Large intestine (tissue), 3 donors: ENCODE measurements around the gene THSD4. TPM values are rescaled to one million over a fixed set of nuclear protein-coding genes. Genes with fewer than 3 reads are reported as not detected.
A peak's percentile ranks its signal among the peaks of the same experiment; 100 is the strongest.

Experiments used
- DNase-seq, 2 donors: peaks; one replicate each; pipeline versions ENCODE4 v3.0.0 to v3.0.0-alpha.2; 2013
- H3K27ac ChIP-seq: one replicate; pipeline ENCODE4 v1.5.1; 2013; ENCODE audit warnings: low read length
- H3K27me3 ChIP-seq: 2 replicates; pipeline ENCODE4 v1.6.1; 2013; ENCODE audit warnings: low read length; ENCODE audit not compliant: control insufficient read depth, insufficient read depth
- H3K36me3 ChIP-seq: 2 replicates; pipeline ENCODE4 v1.6.1; 2013; ENCODE audit warnings: low read length; ENCODE audit not compliant: control insufficient read depth, insufficient read depth
- H3K4me1 ChIP-seq: one replicate; pipeline ENCODE4 v1.6.1; 2013; ENCODE audit warnings: low read length; ENCODE audit not compliant: control insufficient read depth, insufficient read depth
- H3K4me3 ChIP-seq: one replicate; pipeline ENCODE4 v1.5.1; 2013; ENCODE audit warnings: low read length
- H3K9me3 ChIP-seq: one replicate; pipeline ENCODE4 v1.6.1; 2013; ENCODE audit warnings: mild to moderate bottlenecking, low read depth, low read length, moderate library complexity; ENCODE audit not compliant: control insufficient read depth
- WGBS: methylation state at CpG from one replicate; pipeline ENCODE4 v1.1.5; 2013; ENCODE audit warnings: low lambda C conversion rate; ENCODE audit not compliant: insufficient coverage; 5-methylcytosine and 5-hydroxymethylcytosine counted together
- polyA plus RNA-seq: library from polyadenylated mRNA; unstranded; fragments of 120-200 nt; gene quantifications from one replicate; pipeline ENCODE4 v1.2.1, GENCODE V29; 2013

Gene THSD4
- polyA plus RNA-seq, 1 donor: 17.5 TPM

DNA sequence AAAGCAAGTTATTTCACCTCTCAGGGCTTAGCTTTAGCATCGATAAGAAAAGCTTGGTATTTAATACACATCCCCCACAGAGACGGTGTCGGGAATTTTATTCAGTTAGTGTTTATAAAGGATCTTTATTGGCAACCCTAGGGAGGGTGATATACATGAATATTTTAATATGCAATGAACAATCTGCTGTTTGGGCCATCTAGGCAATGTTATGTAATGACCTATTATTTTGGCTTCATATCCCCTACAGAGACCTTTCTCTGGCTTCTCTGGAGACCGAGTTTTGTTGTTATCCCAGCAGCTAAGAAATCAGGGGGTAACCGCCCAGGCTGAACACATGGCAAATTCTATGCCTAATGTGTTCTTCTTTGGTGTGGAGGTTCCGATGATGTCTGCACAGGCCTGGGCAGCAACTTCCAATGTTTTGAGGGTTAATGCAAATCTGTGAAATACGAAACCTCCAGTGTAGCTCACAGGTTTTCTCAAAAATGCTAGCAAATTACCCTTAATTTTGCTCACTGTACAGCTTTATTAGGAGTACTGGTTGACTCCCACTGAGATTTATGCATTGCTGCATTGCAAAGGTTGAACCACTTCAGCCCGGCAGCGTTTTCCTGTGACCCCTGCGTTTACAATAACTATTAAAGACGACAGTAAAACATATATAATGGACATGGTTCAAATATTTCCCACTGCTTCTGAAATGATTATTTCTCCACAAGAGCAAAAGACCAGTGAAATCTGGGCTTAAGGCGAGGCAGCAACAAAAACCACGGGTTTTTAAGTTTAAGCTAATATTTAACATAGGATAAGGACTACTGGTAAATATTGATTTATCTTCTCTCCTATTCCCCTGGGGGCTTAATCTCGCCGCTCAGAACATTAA lies 396.8 kb downstream of the THSD4 start:
- 37% methylated on average over 3 of the region's 15 CpGs for WGBS
- H3K27me3 ChIP-seq: no peaks in the 10 kb centered on the region
- peaks cover 24% of the 10 kb centered on the region for H3K4me1 ChIP-seq
- no peak overlapping the region for H3K4me3 ChIP-seq
- no peak overlapping the region for H3K27ac ChIP-seq
- peak in 1 of 2 donors; percentile 35 for DNase-seq
- no peaks in the 10 kb centered on the region for H3K9me3 ChIP-seq
- no peaks in the 10 kb centered on the region for H3K36me3 ChIP-seq

DNA sequence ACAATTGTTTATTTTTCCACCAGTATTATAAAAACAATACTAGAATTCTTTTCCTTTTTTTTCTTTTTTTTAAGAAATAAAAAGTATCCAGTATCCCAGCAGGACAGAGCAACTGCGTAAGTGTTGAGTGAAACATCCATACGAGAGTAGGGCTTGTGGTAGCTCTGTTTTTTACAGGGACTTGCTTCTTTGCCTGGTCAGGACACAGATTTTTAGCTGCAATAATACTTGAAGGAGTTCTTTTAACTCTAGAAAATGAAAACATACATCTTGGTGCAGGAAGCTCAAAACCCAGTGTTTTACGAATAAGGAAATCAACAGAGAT lies 397.4 kb downstream of the THSD4 start:
- H3K9me3 ChIP-seq: no peaks in the 10 kb centered on the region
- no peak overlapping the region for H3K27ac ChIP-seq
- H3K4me1 ChIP-seq: peaks cover 24% of the 10 kb centered on the region
- H3K27me3 ChIP-seq: no peaks in the 10 kb centered on the region
- WGBS: 78% methylated on average over 3 of the region's 3 CpGs
- DNase-seq: no peak
- no peak overlapping the region for H3K4me3 ChIP-seq
- no peaks in the 10 kb centered on the region for H3K36me3 ChIP-seq

DNA sequence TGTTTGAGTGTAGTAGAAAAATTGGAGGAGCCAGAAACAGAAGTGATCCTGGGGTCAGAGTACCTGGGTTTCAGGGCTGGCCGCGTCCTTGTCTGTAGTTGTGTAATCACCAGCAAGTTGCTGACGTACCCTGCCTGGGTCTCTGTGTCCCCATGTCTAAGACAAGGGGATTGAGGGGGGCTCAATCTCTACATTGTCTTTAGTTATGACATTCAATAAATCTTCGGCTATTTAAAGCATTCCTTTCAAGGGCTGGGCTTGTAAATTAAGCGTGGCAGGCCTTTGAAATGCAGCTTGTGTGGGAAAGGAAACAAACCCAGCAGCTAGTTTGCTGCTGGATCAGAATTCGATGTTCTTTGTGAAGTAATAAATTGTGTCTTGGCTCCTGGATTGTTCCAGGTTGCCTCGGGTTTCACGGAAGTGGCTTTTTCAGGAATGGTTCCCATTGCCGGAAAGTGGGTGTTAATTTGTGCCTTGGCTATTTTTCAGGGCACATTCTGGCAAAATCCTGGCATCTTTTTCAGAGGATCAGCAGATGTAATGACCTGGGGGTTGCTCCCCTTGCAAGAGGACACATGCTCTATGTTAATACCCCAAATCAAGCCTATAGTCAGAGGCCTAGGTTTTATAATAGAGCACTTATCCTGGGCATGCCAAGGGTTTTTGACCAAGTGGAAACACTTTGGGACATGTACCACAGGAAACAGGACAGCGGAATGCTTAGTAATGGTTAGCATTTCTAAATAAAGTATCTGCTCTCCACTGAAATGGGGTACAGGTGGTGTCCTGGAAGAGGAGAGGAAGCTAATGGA lies 400.3 kb downstream of the THSD4 start:
- no peaks in the 10 kb centered on the region for H3K27me3 ChIP-seq
- H3K36me3 ChIP-seq: no peaks in the 10 kb centered on the region
- peak; percentile 57 to 82 for DNase-seq
- WGBS: no CpG with 5 or more reads among the region's 10 CpGs
- H3K4me3 ChIP-seq: no peak overlapping the region
- peak overlapping the region; percentile 9 for H3K27ac ChIP-seq
- H3K4me1 ChIP-seq: peaks cover 24% of the 10 kb centered on the region
- H3K9me3 ChIP-seq: no peaks in the 10 kb centered on the region

DNA sequence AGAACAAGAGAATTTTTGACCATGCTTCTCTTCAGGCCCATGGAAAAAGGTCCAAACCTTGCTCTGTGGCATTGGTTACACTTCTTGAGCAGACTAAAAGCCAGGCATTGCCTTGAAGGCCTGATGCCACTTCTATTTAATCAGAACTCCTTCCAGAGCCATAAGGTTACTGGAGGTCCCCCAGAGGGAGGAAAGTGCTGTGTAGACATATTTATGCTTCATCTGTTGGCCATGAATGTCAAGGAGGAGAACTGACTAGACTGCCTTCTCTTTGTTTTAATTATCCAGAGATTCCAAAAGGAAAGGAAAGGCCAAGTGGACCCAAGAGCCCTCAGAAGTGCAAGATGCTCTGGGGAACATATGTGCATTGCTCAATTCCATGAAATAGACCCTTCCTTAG lies 402.5 kb downstream of the THSD4 start:
- no peaks in the 10 kb centered on the region for H3K9me3 ChIP-seq
- peaks cover 15% of the 10 kb centered on the region for H3K4me1 ChIP-seq
- H3K36me3 ChIP-seq: no peaks in the 10 kb centered on the region
- no peak overlapping the region for H3K4me3 ChIP-seq
- no peaks in the 10 kb centered on the region for H3K27me3 ChIP-seq
- DNase-seq: no peak
- H3K27ac ChIP-seq: no peak overlapping the region

DNA sequence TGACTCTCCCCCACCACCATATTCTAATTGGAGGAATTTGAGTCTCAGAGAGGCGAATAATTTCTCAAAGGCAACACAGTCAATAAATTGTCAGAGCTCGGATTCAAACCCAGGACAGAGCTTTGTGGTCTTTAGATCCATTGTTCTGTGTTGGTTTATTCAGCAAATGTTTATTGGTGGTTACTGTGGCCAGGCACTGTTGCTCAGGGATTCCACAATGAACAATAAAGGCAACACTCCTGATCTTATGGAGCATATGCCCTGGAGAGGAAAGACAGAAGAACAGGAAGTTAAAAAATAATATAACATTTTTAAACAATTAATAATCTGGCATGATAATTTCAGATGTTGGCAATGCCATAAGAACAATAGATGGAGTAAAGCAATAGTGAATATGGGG lies 403.4 kb downstream of the THSD4 start:
- peaks cover 11% of the 10 kb centered on the region for H3K4me1 ChIP-seq
- H3K36me3 ChIP-seq: no peaks in the 10 kb centered on the region
- WGBS: 80% methylated on average over 1 of the region's 2 CpGs
- H3K27me3 ChIP-seq: no peaks in the 10 kb centered on the region
- H3K9me3 ChIP-seq: no peaks in the 10 kb centered on the region
- no peak overlapping the region for H3K27ac ChIP-seq
- H3K4me3 ChIP-seq: no peak overlapping the region
- no peak for DNase-seq

DNA sequence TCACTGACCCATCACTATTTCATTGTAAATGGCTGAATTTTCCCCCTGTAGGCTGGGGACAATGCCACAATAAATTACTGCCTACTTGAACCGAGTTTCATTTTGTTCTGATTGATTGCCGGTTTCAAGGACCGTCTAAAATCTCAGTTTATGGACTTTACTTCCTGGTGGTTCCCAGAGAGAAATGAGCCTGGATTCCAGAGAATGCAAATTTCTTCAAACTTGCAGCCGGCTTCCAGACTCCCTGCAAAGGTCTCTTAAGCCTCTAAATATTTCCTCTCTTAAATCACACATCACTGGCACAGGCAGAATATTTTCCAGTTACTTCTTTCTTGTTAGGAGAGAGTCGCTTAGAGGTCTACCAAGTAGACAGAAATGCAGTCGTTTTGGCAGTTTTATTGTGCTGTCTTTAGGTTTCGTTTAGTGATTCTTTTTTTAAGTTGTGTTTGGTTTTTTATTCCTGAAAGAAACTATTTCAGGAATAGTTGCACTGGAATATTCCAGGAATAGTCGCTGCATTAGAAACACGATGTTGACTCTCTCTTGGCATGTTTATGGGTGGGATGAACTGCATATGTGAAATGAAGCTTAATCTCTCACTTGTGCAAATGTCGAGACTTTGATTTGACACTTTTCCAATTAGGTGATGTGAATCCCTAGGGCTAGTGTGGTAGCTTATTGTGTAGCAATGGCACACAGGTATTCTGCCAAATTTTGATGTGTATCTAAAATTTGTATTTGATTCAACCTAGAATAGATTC lies 411.0 kb downstream of the THSD4 start:
- H3K27ac ChIP-seq: no peak overlapping the region
- DNase-seq: peak; percentile 23 to 31
- H3K4me1 ChIP-seq: peaks cover 3% of the 10 kb centered on the region
- H3K36me3 ChIP-seq: no peaks in the 10 kb centered on the region
- H3K4me3 ChIP-seq: no peak overlapping the region
- WGBS: 23% methylated on average over 3 of the region's 10 CpGs
- H3K27me3 ChIP-seq: no peaks in the 10 kb centered on the region
- no peaks in the 10 kb centered on the region for H3K9me3 ChIP-seq

DNA sequence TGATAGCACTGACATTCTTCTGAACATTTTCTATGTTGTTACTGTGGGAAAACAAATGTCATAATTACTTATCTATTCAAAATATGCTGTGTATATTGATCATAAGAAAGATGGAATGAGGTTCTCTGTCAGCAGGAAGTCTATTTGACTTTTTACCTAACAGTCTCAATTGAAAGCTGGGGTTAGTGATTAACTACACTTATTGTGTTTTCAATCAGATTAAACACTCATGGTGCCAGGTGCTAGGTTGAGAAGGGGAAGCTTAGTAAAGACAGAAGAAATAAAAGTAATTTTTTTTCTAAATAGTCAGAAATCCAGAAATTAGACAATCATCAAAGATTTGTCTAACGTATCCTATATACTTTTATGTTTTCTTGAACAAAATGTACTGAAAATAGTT lies 414.1 kb downstream of the THSD4 start:
- peaks cover 3% of the 10 kb centered on the region for H3K4me1 ChIP-seq
- no peaks in the 10 kb centered on the region for H3K27me3 ChIP-seq
- no peak overlapping the region for H3K27ac ChIP-seq
- H3K4me3 ChIP-seq: no peak overlapping the region
- H3K9me3 ChIP-seq: no peaks in the 10 kb centered on the region
- DNase-seq: peak in 1 of 2 donors; percentile 43
- WGBS: 40% methylated on average over 1 of the region's 1 CpG
- no peaks in the 10 kb centered on the region for H3K36me3 ChIP-seq

DNA sequence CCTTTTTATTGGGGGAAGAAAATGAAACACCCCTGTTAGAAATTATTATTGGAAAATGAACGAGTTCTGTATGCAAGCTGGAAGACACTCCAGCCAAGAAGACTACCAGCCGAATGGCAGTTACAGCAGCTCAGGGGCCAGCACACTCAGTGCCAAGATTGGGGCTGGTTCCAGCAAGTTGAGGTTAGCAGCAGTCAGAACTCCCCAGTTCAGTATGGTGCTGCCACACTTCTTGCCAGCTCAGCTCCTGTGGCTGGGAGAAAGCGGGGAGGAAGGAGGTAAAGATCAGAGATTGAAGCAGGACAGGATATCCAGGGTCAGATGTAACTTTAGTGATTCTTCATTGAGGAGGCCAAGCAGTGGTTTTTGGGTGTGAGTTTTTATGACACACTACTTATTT lies 414.8 kb downstream of the THSD4 start:
- H3K27ac ChIP-seq: no peak overlapping the region
- H3K4me3 ChIP-seq: no peak overlapping the region
- H3K27me3 ChIP-seq: no peaks in the 10 kb centered on the region
- H3K36me3 ChIP-seq: no peaks in the 10 kb centered on the region
- peaks cover 3% of the 10 kb centered on the region for H3K4me1 ChIP-seq
- WGBS: no CpG with 5 or more reads among the region's 3 CpGs
- DNase-seq: no peak
- no peaks in the 10 kb centered on the region for H3K9me3 ChIP-seq

DNA sequence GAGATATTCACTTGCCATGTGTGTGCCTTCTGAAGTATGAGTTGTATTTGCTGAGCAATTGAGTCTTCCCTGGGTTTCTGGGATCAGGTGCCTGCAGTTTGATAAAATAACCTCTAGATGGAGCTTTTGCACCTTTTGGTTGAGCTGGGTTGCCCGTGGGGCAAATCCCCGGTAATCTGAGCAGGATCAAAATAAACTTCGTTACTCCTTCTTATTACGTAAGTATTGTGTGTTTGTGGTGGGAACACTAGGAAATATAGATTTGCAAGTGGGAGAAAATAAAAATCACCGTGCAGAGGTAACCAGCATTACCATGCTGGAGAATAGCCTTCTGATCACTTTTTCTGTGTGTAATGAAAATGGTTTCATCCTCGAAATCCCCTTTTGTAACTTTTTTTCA lies 417.7 kb downstream of the THSD4 start:
- WGBS: 100% methylated on average over 2 of the region's 6 CpGs

DNA sequence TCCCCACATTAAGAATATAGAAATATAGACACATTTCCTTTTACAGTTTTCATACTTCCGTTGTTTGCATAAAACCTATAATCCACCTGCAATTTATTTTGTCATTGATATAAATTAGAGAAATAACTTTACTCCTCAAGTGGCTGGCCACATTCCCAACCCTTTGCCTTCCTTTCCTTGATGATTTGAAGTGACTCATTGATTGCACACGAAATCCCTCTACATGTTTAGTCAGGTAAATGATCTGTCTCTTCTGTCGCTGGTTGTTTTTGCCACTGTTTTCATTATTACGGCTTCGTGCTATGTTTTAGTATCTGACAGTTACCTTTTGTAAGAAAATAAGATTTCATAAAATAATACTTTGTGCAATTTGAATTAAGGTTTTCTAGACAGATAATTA lies 422.9 kb downstream of the THSD4 start:
- Histone ChIP-seq H3K9me3 (no peaks in the 10 kb centered on the region), H3K27me3 (no peaks in the 10 kb centered on the region), H3K27ac (no peak overlapping the region), H3K4me3 (no peak overlapping the region), H3K36me3 (no peaks in the 10 kb centered on the region), H3K4me1 (no peaks in the 10 kb centered on the region)
- WGBS: 92% methylated on average over 4 of the region's 5 CpGs
- DNase-seq: no peak

More for the DNA sequence above, 417.7 kb downstream of the THSD4 start:
- Histone ChIP-seq H3K4me1 (peaks cover 3% of the 10 kb centered on the region), H3K36me3 (no peaks in the 10 kb centered on the region), H3K27me3 (no peaks in the 10 kb centered on the region), H3K9me3 (no peaks in the 10 kb centered on the region), H3K27ac (no peak overlapping the region), H3K4me3 (no peak overlapping the region)
- no peak for DNase-seq
